KG1 (cell line): ENCODE data around the gene FAM83D.
A peak's percentile ranks its signal among the peaks of the same experiment; 100 is the strongest.

Source experiments
- DNase-seq: peaks from one replicate; lab custom pipeline; 2025; lab: John Stamatoyannopoulos, UW

The FAM83D gene

DNA sequence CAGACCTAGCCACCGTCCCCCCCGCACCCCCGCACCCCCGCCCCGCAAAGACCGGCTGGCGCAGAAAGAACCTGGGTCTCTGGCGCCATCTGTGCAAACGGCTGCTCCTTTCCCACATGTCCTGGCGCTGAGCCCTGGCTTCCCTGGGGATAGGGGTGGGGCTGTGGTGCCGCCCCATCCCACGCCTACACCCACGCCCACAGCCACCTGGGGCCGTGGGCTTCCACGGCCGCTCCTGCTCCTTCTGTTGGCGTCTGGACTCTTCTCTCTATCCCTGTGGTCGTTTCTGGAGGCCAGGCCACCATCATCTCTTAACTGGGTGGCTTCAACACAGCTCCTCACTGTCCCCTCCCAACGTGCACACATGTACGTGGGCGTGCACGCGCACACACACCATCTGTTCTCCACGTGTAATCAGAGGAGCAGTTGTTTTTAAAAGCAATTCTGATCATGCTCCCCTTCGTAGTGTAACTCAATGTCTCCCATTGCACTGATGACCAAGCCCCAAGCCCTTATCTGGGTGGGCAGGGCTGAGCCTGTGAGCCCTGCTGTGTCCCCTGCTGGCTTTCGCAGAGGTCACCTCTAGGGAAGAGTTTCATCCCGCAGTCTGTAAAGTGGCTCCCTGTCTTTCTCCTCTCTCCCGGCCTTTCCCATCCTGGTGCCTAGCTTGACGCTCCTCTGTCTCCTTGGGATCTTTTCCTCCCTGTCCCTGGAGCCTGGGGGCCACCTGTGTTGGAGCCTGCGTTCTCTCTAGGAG is 31.9 kb upstream of the FAM83D start:
- no peak for DNase-seq

DNA sequence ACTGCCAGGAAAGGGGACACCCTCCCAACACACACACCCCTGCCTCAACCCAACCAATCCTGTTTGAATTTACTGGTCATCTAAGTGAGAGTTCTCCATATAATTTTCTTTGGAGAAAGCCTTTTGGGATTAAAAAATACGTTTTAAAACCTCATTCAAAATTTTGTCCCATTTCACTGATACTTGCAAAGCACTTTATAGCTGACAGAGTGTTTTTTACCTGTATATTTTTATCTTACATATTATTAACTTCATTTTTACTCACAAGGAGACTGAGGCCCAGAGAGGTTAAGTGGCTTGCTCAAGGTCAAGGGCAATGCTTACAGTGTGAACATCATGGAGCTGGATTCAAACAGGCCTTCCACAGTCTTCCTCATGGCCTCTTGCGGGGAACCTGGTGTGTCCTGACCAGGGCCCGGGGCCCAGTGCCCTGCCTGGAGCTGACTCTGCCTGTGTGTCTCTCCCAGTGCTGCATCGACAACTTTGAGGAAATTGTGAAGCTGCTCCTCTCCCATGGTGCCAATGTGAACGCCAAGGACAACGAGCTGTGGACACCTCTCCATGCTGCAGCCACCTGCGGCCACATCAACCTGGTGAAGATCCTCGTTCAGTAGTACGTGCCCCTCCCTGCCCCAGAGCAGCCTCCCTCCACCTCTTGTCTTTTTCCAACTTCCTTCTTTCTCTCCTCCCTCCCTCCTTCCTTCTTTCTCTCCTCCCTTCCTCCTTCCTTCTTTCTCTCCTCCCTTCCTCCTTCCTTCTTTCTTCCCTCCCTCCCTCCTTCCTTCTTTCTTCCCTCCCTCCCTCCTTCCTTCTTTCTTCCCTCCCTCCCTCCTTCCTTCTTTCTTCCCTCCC is 30.9 kb upstream of the FAM83D start:
- no peak for DNase-seq

DNA sequence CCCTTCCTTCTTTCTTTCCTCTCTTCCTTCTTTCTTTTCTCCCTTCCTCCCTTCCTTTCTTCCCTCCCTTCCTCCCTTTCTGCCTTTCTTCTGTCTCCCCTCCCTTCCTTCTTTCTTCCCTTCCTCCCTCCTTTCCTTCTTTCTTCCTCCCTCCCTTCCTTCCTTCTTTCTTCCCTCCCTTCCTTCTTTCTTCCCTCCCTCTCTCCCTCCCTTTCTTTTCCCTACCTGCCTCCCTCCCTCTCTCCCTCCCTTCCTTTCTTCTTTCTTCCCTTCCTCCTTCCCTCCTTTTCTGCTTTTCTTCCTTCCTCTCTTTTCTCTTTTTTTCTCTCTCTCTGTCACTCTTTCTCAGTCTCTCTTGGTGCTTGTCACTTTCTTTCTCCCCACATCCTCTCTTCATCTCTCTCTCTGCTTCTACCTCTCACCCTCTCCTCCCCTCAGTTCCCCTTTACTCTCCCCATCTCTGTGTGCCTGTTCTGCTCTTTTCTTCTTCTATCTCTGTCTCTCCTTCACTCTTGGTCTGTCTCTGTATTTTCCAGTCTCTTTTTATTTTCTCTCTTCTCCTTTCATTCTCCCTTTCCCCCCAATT is 30.1 kb upstream of the FAM83D start:
- no peak for DNase-seq

DNA sequence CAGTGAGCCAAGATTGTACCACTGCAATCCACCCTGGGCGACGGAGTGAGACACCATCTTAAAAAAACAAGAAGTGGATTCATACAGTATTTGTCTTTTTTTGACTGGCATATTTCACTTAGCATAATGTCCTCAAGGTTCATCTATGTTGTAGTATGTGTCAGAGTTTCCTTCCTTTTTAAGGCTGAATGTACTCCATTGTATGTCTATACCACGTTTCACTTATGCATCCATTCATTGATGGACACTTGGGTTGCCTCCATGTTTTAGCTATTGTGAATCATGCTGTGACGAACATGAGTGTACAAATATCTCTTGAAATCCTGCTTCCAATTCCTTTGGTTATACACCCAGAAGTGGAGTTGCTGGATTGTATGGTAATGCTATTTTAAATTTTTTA is 28.9 kb upstream of the FAM83D start:
- DNase-seq: no peak

DNA sequence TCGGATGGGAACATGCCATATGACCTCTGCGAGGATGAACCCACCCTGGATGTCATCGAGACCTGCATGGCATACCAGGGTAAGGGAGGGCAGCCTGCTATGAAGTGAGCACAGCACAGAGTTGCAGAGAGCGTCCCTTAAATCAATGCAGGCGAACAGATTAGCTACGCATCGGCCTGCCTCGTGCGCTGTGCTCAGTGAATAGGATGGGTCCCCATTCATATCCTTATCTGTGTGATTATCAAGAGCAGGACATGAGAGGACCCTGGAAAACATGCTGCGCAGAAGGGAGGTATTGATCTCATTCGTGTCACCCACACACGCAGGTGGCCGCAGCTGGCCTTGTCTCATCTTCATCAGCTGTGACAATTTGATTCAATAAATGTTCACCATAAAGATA is 25.6 kb upstream of the FAM83D start:
- no peak for DNase-seq

DNA sequence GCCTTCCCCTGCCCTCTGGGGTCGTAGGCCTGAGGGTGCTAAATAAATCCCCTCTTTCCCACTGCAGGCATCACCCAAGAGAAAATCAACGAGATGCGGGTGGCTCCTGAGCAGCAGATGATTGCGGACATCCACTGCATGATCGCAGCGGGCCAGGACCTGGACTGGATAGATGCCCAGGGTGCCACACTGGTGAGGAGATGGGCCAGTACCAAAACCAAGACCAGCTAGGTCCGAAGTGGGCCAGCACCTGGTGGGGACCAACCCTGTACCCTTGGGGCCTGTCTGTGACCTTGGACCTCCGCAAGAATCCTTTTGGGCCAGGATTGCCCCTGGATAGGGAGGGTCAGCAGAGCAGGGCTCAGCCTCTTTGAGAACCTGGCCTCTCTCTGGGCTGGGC is 23.6 kb upstream of the FAM83D start:
- no peak for DNase-seq

DNA sequence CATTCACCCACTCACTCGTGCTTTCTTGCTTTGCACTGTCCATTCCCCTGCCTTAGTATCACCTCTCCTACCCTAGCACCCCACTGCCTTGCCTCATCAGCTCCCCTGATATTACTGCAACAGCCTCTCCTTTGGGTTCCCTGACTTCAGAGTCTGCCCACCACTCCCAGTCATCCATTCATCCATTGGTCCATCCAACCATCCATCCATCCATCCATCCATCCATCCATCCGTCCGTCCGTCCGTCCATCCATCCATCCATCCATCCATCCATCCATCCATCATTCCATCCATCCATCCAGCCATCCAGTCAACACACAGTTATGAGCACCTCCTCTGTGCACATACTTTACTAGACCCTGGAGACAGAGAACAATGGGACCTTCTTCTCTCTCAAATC is 22.9 kb upstream of the FAM83D start:
- DNase-seq: no peak

DNA sequence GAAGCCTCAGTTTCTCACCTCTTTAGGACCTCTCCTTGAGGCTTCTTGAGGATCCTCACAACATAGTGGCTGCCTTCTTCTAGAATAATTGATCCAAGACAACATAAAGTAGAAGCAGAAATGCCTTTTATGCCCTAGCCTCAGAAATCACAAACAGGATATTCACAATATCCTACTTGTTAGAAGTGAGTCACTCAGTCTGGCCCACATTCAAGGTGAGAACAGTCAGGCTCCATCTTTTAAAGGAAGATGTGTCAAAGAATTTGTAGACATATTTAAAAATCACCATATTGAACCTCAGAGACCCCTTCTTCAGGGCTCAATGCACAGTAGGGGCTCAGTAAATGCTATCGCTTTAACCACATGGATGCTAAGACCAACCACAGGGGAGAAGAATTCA is 20.8 kb upstream of the FAM83D start:
- no peak for DNase-seq

DNA sequence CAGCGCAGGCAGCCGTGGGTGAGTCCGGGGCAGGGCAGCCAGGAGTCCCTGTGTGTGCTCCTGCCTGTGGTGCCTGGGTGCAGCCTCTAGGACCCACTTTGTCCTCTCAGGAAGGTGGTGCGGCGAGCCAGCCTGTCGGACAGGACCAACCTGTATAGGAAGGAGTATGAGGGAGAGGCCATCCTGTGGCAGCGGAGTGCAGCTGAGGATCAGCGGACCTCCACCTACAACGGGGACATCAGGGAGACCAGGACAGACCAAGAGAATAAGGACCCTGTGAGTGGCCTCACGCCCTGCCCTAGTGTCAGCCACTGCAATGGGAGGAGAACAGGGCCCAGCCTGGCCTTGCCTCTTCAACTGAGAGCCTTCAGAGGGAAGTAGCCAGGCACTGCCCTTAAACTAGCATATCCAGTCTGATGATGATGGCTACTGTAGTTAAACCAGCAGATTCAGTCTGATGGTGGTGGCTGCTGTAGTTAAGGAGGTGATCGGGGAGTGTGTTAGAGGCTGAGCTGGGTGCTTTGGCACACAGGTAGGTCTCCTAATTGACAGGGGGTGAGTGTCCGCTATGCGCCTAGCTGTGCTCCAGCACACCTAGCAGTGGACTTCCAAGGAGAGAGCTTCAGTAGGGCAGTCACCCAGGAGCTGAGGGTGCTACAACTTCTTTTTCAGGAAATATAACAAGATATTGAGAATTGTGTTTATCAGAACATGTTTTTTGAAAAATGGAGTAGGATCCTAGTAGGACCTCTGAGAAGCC is 18.1 kb upstream of the FAM83D start:
- no peak for DNase-seq

DNA sequence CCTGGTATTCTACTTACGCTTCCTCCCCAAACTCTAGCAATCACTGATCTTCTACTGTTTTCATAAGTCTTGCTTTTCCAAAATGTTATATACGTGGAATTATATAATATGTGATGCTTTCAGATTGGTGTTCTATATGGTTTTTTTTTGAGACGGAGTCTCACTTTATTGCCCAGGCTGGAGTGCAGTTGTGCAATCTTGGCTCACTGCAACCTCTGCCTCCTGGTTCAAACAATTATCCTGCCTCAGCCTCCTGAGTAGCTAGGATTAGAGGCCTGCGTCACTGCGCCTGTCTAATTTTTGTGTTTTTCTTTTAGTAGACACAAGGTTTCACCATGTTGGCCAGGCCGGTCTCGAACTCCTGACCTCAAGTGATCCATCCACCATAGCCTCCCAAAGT is 10.9 kb upstream of the FAM83D start:
- no peak for DNase-seq

DNA sequence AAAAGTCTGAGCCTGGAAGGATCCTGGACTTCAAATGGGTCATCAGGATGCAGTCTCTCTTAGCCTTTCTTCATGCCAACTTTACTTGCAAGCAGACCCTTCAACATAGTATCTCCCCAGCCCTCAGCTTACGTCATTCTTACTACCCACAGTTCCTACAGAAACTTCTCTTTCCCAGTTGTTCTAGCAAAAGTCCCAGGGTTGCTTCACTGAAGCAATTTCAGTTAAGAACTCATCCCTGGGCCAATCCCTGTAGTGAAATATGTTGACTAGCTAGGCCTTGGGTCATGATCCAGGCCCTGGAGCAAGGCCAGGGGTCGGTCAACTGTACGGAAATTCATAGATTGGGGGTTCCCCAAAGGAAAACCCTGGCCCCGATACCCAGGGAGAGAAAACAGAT is 8.6 kb upstream of the FAM83D start:
- no peak for DNase-seq

DNA sequence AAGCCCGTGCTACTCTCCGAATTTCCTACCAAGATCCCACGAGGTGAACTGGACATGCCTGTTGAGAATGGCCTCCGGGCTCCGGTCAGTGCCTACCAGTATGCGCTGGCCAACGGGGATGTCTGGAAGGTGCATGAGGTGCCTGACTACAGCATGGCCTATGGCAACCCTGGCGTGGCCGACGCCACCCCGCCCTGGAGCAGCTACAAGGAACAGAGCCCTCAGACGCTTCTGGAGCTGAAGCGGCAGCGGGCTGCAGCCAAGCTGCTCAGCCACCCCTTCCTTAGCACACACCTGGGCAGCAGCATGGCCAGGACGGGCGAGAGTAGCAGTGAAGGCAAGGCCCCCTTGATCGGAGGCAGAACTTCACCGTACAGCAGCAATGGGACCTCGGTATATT is 8.0 kb upstream of the FAM83D start:
- no peak for DNase-seq

DNA sequence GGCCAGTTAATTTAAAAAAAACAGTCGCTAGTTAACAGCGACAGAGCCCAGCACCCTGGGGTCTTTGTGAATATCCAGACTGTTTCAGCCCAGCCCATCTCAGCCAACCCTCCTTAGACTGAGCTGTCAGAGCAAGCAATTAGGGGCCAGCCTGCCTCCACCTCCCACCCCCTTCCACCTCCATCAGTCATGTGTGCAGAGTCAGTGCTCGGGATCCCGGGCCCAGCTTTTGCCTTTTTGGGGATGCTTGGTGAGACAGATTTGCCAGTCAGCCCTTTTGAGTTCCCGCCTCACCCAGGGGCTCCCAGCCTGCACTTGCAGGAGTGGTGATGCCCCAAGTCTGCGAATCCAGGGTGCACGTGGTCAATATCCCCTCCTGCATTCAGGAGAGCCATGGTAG is 6.5 kb upstream of the FAM83D start:
- no peak for DNase-seq

DNA sequence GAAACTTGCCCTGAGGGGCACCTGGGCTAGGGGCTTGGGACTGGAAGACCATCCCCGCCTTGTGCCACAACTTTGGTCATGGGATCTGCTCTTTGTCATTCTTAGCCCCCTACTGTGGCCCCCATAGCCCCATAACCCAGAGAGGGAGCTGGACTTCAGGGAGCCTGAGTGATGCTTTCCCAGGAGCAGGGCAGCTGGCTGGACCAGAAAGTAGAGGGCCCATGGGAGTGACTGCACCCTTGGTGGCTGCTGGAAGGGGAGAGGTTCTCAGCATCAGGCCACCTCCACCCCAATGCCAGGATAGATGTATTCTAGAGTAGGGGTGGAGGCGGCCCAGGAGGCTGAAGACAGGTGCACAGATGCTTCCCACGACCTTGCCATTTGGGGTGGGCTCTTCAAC is 5.8 kb upstream of the FAM83D start:
- DNase-seq: no peak

DNA sequence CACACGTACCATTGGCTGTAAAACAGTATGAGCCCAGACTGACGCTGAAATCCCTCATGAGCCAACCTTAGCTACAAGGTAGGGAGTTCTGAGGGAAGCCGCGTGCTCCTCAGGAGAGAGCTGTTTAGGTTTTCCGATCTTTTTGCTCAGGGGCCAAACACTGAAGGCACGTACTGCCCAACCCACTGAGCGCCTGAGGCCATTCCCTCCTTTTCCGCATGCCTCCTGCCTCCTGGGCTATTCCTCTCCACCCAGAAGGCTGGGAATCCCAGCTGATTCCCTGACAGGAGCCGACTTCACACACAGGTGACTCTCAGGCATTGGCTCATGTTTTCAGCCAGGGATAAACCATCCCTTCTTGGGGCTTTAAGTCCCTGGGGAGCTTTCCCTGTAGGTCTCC is 5.4 kb upstream of the FAM83D start:
- DNase-seq: no peak

DNA sequence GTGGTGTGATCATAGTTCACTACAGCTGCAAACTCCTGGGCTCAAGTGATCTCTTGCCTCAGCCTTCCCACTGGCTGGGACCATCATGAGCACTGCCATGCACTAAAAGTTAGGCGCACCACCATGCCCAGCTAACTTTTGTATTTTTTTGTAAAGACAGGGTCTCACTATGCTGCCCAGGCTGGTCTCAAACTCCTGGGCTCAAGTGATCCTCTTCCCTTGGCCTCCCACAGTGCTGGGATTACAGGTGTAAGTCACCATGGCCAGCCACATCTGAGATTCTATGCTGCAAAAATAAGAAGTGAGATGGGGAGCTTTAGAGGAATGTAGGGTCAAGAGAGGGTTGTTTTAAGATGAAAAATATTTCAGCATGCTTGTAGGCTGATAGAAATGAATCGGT is 1.5 kb upstream of the FAM83D start:
- DNase-seq: no peak

DNA sequence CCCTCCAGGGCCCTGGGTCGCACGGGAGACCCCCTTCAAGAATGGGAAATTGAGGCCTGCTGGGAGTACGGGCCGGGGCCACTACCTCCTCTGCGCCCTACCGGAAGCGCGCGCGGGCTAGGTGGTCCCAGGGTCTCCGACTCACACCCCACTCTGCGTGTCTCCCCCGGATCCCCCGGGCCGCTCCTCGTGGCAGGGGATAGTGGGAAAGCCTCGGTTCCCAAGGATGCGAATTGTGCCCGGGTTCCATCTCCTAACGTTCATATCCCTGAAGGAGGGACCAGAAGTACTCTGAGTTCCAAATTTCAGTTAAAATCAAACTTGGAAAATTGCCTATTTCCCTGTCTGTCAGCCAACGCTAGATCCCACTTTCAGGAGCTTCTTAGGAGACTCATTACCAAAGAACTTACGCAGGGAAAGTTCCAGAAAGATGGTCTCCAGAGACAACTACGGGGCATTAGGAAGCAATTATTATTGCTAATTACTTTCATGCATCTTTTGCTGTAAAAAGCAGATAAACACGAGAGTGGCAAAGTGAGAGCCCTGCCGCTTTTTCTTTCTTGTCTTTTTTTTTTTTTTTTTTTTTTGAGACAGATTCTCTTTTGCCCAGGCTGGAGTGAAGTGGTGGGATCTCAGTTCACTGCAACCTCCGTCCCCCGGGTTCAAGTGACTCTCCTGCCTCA is 858 bp downstream of the FAM83D start:
- peak; percentile 36 for DNase-seq

DNA sequence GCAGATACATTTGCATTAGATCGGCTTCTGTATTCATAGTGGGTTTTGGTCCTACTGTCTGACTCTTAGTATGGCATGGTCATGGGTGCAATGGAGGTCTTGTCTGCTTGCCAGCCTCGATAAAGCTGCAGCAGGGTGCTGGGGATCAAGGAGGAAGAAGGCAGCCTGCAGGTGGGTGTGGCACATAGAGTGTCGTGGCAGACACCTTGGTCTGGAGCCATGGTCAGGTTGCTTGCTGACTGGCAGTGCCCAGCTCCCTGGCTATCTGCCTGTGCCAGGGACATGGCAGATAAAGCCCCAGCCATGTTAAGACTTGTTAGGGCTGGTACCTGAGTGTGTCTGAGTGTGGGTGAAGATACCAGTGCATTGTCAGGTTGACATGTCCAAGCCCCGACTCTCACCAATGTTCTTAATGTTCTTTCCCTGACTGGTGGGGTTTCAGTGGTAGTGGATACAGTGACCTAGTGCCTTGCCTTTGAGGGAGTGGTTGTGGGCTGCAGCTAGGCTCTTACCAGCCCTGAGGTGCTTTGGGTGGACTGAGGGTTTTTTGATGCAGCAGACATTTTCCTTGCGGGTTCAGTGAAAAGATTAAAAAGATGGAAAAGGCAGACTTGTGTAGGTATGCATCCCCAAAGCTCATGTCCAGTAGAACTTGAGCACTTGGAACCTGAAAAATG is 1.8 kb downstream of the FAM83D start:
- DNase-seq: no peak

DNA sequence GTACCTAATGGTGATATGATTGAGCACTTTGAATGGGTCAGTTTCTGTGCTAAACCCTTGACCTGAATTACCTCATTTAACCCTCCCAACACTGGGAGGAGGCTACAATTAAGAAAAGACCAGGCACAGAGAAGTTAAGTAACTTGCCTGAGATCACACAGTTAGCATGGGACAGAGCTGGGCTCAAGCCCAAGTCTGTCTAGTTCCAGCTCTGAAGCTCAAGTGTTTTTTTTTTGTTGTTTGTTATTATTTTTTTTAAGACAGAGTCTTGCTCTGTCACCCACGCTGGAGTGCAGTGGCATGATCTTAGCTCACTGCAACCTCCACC is 4.0 kb downstream of the FAM83D start:
- no peak for DNase-seq

DNA sequence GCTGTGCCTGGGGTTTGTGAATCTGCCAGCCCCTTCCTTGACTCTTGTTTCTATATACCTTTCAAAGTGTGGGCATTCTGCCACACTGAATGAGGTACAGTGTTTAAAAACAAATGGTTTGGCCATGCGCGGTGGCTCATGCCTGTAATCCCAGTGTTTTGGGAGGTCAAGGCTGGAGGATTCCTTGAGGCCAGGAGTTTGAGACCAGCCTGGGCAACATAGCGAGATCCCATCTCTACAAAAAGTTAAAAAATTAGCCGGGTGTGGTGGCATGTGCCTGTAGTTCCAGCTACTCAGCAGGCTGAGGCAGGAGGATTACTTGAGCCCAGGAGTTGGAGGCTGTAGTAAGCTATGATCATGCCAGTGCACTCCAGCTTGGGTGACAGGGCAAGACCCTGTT is 5.8 kb downstream of the FAM83D start:
- no peak for DNase-seq

DNA sequence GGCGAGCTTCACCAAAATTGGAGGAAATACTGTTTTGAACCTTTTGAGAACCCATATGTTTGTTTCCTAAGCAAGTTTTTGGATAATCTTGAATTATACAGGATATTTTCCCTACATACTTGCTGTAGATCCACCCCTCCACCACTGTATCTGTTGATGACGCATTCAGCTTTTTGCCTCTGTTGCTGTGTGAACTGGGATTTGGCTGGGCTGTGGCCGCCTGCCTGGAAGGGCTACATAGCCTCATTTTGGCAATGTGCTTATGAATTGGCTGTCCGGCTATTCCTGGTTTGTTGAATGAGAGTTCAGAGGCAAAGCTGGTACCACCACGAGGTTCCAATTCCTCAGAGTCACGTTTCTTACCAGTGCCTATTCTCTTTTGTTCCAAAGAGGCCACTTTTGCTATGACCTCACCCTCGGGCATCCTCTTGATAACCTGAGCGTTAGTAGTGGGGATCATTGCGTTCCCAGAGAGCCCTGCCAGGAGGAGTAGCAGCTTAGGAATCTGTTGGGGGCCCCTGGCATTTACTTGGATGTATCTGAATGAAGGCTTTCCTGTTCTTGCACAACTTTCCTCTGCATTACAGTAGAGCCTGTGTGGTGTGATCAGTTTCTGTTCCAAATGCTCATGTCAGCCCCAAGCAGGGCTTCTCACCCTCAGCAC is 6.4 kb downstream of the FAM83D start:
- DNase-seq: no peak
